ENCODE data around the gene ARHGAP40. TPM values are rescaled to one million over a fixed set of nuclear protein-coding genes. Genes with fewer than 3 reads are reported as not detected.

The ARHGAP40 gene
- total RNA-seq, 2 experiments from 2014 or later: not detected

GRCh38 chr20:38672504-38672903, 70.9 kb downstream of the ARHGAP40 start:
- no peak for DNase-seq
- Mint-ChIP-seq H3K4me3 (no peak overlapping the region), H3K27ac (no peak overlapping the region), H3K36me3 (no peaks in the 10 kb centered on the region), H3K4me1 (peaks cover 8% of the 10 kb centered on the region), H3K9me3 (ENCODE audit: low read depth) (no peaks in the 10 kb centered on the region), H3K27me3 (peaks cover 62% of the 10 kb centered on the region)
- no peak for ATAC-seq
- CTCF ChIA-PET: interaction anchor here (0.9 to 1.5 kb wide), 3 partner anchors 14 to 58 kb away, joined by 3 to 4 read pairs (median 3); no protein-coding TSS in a partner anchor

- ATAC-seq (no peak), DNase-seq (no peak)
- Mint-ChIP-seq H3K36me3 (no peaks in the 10 kb centered on the region), H3K27me3 (peaks cover 55% of the 10 kb centered on the region), H3K4me3 (peak overlapping the region; percentile 80), H3K9me3 (ENCODE audit: low read depth) (no peaks in the 10 kb centered on the region), H3K4me1 (peaks cover 8% of the 10 kb centered on the region), H3K27ac (no peak overlapping the region)
- CTCF ChIA-PET: interaction anchor here (0.9 to 1.5 kb wide), 4 partner anchors 15 to 75 kb away, joined by 3 to 5 read pairs (median 4); partner anchors contain the start of gene ACTR5
Measured at GRCh38 chr20:38673261-38673660, 71.7 kb downstream of the ARHGAP40 start.

- no peaks in the 10 kb centered on the region for H3K36me3 Mint-ChIP-seq
- H3K4me3 Mint-ChIP-seq: peak overlapping the region; percentile 80
- H3K9me3 Mint-ChIP-seq (ENCODE audit: low read depth): no peaks in the 10 kb centered on the region
- CTCF ChIA-PET: interaction anchor here (0.8 to 1.5 kb wide), 4 partner anchors 11 to 376 kb away, joined by 3 to 5 read pairs (median 4); partner anchors contain the start of gene ACTR5
- peak; percentile 34 for ATAC-seq
- no peak for DNase-seq
- H3K27ac Mint-ChIP-seq: no peak overlapping the region
- H3K4me1 Mint-ChIP-seq: peaks cover 8% of the 10 kb centered on the region
- peaks cover 58% of the 10 kb centered on the region for H3K27me3 Mint-ChIP-seq
Measured at GRCh38 chr20:38673725-38674091, 72.1 kb downstream of the ARHGAP40 start.

- CTCF ChIA-PET: interaction anchor here (0.8 to 1.5 kb wide), 4 partner anchors 11 to 376 kb away, joined by 3 to 5 read pairs (median 4); partner anchors contain the start of gene ACTR5
- Mint-ChIP-seq H3K4me1 (peaks cover 8% of the 10 kb centered on the region), H3K27me3 (peaks cover 53% of the 10 kb centered on the region), H3K36me3 (no peaks in the 10 kb centered on the region), H3K9me3 (ENCODE audit: low read depth) (no peaks in the 10 kb centered on the region), H3K27ac (peak overlapping the region; percentile 48), H3K4me3 (peak overlapping the region; percentile 80)
- ATAC-seq (peak; percentile 94), DNase-seq (peak; percentile 76)
Measured at GRCh38 chr20:38674092-38674764, 72.6 kb downstream of the ARHGAP40 start.

- peak overlapping the region; percentile 42 for H3K4me3 Mint-ChIP-seq
- H3K4me1 Mint-ChIP-seq: peaks cover 8% of the 10 kb centered on the region
- ATAC-seq (no peak), DNase-seq (no peak)
- H3K9me3 Mint-ChIP-seq (ENCODE audit: low read depth): no peaks in the 10 kb centered on the region
- CTCF ChIA-PET: no interaction called here
- peaks cover 48% of the 10 kb centered on the region for H3K27me3 Mint-ChIP-seq
- H3K27ac Mint-ChIP-seq: no peak overlapping the region
- no peaks in the 10 kb centered on the region for H3K36me3 Mint-ChIP-seq
Measured at GRCh38 chr20:38674765-38675133, 73.1 kb downstream of the ARHGAP40 start.

GRCh38 chr20:38676576-38676975, 75.0 kb downstream of the ARHGAP40 start:
- CTCF ChIA-PET: no interaction called here
- Mint-ChIP-seq H3K36me3 (no peaks in the 10 kb centered on the region), H3K27me3 (peaks cover 48% of the 10 kb centered on the region), H3K9me3 (ENCODE audit: low read depth) (no peaks in the 10 kb centered on the region), H3K4me3 (no peak overlapping the region), H3K4me1 (peaks cover 8% of the 10 kb centered on the region), H3K27ac (no peak overlapping the region)
- no peak for DNase-seq
- ATAC-seq: no peak

- no peaks in the 10 kb centered on the region for H3K36me3 Mint-ChIP-seq
- ATAC-seq: no peak
- H3K9me3 Mint-ChIP-seq (ENCODE audit: low read depth): no peaks in the 10 kb centered on the region
- CTCF ChIA-PET: interaction anchor here (1.2 kb wide), 1 partner anchor 22 kb away, joined by 3 read pairs; no protein-coding TSS in a partner anchor
- DNase-seq: peak; percentile 50
- H3K4me1 Mint-ChIP-seq: no peaks in the 10 kb centered on the region
- H3K27me3 Mint-ChIP-seq: peaks cover 34% of the 10 kb centered on the region
- H3K4me3 Mint-ChIP-seq: no peak overlapping the region
- no peak overlapping the region for H3K27ac Mint-ChIP-seq
Measured at GRCh38 chr20:38680500-38681306, 79.1 kb downstream of the ARHGAP40 start.

GRCh38 chr20:38685271-38685670, 83.7 kb downstream of the ARHGAP40 start:
- Mint-ChIP-seq H3K27me3 (peaks cover 54% of the 10 kb centered on the region), H3K36me3 (no peaks in the 10 kb centered on the region), H3K9me3 (ENCODE audit: low read depth) (no peaks in the 10 kb centered on the region), H3K4me3 (no peak overlapping the region), H3K27ac (no peak overlapping the region), H3K4me1 (no peaks in the 10 kb centered on the region)
- DNase-seq (no peak), ATAC-seq (no peak)
- CTCF ChIA-PET: interaction anchor here (0.6 to 1.1 kb wide), 2 partner anchors 11 to 54 kb away, joined by 3 to 4 read pairs; no protein-coding TSS in a partner anchor

- DNase-seq: peak; percentile 68
- H3K27me3 Mint-ChIP-seq: peaks cover 53% of the 10 kb centered on the region
- CTCF ChIA-PET: interaction anchor here (0.6 kb wide), 1 partner anchor 53 kb away, joined by 4 read pairs; no protein-coding TSS in a partner anchor
- peak; percentile 42 for ATAC-seq
- no peak overlapping the region for H3K4me3 Mint-ChIP-seq
- H3K27ac Mint-ChIP-seq: no peak overlapping the region
- H3K4me1 Mint-ChIP-seq: no peaks in the 10 kb centered on the region
- H3K9me3 Mint-ChIP-seq (ENCODE audit: low read depth): no peaks in the 10 kb centered on the region
- no peaks in the 10 kb centered on the region for H3K36me3 Mint-ChIP-seq
Measured at GRCh38 chr20:38685853-38686473, 84.4 kb downstream of the ARHGAP40 start.

GRCh38 chr20:38692436-38693411, 91.1 kb downstream of the ARHGAP40 start:
- peaks cover 17% of the 10 kb centered on the region for H3K27me3 Mint-ChIP-seq
- CTCF ChIA-PET: interaction anchor here (0.9 to 1.0 kb wide), 2 partner anchors 38 to 89 kb away, joined by 3 read pairs; no protein-coding TSS in a partner anchor
- ATAC-seq (no peak), DNase-seq (peak; percentile 69)
- H3K36me3 Mint-ChIP-seq: no peaks in the 10 kb centered on the region
- H3K27ac Mint-ChIP-seq: no peak overlapping the region
- H3K9me3 Mint-ChIP-seq (ENCODE audit: low read depth): no peaks in the 10 kb centered on the region
- H3K4me3 Mint-ChIP-seq: no peak overlapping the region
- H3K4me1 Mint-ChIP-seq: no peaks in the 10 kb centered on the region

- Mint-ChIP-seq H3K4me3 (no peak overlapping the region), H3K9me3 (ENCODE audit: low read depth) (no peaks in the 10 kb centered on the region), H3K36me3 (no peaks in the 10 kb centered on the region), H3K27me3 (no peaks in the 10 kb centered on the region), H3K4me1 (no peaks in the 10 kb centered on the region), H3K27ac (no peak overlapping the region)
- ATAC-seq (no peak), DNase-seq (no peak)
- CTCF ChIA-PET: no interaction called here
Measured at GRCh38 chr20:38697306-38697705, 95.7 kb downstream of the ARHGAP40 start.

- Mint-ChIP-seq H3K27ac (no peak overlapping the region), H3K36me3 (no peaks in the 10 kb centered on the region), H3K4me3 (no peak overlapping the region), H3K4me1 (no peaks in the 10 kb centered on the region), H3K27me3 (peaks cover 8% of the 10 kb centered on the region), H3K9me3 (ENCODE audit: low read depth) (no peaks in the 10 kb centered on the region)
- DNase-seq (no peak), ATAC-seq (no peak)
- CTCF ChIA-PET: no interaction called here
Measured at GRCh38 chr20:38698541-38698940, 96.9 kb downstream of the ARHGAP40 start.
